ENCODE results near the gene SRR. TPM values are rescaled to one million over a fixed set of nuclear protein-coding genes. Genes with fewer than 3 reads are reported as not detected.

Gene SRR
- total and polyA plus RNA-seq, 10 of the 15 experiments (the other 5 are each of a cell fraction or from before 2014, with no cell fraction given), result 11.7 to 33.9 (median 20.2) TPM

DNA sequence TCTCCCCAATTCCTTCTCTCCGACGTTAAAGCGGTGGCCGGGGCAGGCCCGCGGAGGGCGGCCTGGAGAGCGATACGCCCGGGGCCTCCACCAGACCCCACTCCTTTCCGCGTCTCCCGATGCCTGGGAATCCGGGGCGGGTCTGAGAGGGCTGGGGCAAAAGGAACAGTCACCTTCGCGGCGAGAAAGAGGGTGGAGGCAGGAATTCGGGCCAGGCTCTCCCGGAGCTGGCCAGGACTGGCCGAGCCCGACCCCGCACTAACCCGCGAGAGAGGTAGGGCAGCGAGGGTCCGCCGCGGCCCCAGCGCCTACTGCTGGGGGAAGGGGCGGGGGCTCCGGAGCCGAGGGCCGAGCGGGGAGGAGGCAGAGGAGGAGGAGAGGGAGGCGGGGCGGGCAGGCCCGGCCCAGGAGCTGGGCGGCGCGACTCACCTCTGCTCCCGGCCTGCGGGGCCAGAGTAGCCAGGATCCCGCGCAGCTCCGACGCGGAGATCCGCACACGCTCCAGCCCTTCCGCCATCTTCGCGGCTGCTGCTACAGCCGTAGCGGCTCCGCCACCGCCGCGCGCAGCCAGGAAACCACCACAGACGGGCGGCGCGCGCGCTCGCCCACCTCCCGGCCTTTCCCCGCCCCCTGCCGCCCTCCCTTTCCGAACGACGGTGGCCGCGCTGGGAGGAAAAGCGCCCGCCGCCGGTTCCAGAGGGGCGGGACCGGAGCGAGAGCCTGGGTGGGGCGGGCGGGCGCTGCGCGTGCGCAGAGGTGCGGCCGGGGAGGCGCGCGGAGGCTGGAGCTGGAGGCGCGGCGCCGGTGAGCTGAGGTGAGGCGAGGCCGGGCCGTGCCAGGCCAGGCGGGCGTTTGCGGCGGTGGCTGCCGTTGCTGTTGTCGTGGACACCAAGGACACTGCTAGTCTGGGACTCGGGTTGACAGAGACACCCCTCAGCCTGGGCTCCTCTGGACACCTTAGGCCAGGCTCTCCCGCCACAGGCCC, at the start of gene SRR, which contains the start of gene SMG6 (continued):
- TF ChIP-seq, protein P1, sequence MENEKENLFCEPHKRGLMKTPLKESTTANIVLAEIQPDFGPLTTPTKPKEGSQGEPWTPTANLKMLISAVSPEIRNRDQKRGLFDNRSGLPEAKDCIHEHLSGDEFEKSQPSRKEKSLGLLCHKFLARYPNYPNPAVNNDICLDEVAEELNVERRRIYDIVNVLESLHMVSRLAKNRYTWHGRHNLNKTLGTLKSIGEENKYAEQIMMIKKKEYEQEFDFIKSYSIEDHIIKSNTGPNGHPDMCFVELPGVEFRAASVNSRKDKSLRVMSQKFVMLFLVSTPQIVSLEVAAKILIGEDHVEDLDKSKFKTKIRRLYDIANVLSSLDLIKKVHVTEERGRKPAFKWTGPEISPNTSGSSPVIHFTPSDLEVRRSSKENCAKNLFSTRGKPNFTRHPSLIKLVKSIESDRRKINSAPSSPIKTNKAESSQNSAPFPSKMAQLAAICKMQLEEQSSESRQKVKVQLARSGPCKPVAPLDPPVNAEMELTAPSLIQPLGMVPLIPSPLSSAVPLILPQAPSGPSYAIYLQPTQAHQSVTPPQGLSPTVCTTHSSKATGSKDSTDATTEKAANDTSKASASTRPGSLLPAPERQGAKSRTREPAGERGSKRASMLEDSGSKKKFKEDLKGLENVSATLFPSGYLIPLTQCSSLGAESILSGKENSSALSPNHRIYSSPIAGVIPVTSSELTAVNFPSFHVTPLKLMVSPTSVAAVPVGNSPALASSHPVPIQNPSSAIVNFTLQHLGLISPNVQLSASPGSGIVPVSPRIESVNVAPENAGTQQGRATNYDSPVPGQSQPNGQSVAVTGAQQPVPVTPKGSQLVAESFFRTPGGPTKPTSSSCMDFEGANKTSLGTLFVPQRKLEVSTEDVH (IDR thresholded peaks at IDR 0.05; ENCODE audit: low read depth, partially characterized antibody), result no peak
- TF ChIP-seq RFX5 (IDR thresholded peaks at IDR 0.05; ENCODE audit: low read depth, low read length) (no peak), NFYA (IDR thresholded peaks at IDR 0.05; ENCODE audit: borderline replicate concordance, low read depth, low read length) (no peak), MTA2 (IDR thresholded peaks at IDR 0.05; ENCODE audit: low read depth) (no peak), CHD4 (IDR thresholded peaks at IDR 0.05) (no peak), ZNF207 (IDR thresholded peaks at IDR 0.05; ENCODE audit: borderline replicate concordance) (no peak), CBX3 (IDR thresholded peaks at IDR 0.05; ENCODE audit: borderline replicate concordance, low read depth) (no peak), MTA3 (IDR thresholded peaks at IDR 0.05; ENCODE audit: borderline replicate concordance, low read length) (no peak), HDAC2 (IDR thresholded peaks at IDR 0.05) (no peak)
- TF ChIP-seq, protein P2, sequence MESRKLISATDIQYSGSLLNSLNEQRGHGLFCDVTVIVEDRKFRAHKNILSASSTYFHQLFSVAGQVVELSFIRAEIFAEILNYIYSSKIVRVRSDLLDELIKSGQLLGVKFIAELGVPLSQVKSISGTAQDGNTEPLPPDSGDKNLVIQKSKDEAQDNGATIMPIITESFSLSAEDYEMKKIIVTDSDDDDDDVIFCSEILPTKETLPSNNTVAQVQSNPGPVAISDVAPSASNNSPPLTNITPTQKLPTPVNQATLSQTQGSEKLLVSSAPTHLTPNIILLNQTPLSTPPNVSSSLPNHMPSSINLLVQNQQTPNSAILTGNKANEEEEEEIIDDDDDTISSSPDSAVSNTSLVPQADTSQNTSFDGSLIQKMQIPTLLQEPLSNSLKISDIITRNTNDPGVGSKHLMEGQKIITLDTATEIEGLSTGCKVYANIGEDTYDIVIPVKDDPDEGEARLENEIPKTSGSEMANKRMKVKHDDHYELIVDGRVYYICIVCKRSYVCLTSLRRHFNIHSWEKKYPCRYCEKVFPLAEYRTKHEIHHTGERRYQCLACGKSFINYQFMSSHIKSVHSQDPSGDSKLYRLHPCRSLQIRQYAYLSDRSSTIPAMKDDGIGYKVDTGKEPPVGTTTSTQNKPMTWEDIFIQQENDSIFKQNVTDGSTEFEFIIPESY (IDR thresholded peaks at IDR 0.05), result no peak
- TF ChIP-seq, protein P3, sequence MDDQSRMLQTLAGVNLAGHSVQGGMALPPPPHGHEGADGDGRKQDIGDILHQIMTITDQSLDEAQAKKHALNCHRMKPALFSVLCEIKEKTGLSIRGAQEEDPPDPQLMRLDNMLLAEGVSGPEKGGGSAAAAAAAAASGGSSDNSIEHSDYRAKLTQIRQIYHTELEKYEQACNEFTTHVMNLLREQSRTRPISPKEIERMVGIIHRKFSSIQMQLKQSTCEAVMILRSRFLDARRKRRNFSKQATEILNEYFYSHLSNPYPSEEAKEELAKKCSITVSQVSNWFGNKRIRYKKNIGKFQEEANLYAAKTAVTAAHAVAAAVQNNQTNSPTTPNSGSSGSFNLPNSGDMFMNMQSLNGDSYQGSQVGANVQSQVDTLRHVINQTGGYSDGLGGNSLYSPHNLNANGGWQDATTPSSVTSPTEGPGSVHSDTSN (IDR thresholded peaks at IDR 0.05; ENCODE audit: insufficient replicate concordance, low read depth, low read length), result no peak
- TF ChIP-seq, protein P4, sequence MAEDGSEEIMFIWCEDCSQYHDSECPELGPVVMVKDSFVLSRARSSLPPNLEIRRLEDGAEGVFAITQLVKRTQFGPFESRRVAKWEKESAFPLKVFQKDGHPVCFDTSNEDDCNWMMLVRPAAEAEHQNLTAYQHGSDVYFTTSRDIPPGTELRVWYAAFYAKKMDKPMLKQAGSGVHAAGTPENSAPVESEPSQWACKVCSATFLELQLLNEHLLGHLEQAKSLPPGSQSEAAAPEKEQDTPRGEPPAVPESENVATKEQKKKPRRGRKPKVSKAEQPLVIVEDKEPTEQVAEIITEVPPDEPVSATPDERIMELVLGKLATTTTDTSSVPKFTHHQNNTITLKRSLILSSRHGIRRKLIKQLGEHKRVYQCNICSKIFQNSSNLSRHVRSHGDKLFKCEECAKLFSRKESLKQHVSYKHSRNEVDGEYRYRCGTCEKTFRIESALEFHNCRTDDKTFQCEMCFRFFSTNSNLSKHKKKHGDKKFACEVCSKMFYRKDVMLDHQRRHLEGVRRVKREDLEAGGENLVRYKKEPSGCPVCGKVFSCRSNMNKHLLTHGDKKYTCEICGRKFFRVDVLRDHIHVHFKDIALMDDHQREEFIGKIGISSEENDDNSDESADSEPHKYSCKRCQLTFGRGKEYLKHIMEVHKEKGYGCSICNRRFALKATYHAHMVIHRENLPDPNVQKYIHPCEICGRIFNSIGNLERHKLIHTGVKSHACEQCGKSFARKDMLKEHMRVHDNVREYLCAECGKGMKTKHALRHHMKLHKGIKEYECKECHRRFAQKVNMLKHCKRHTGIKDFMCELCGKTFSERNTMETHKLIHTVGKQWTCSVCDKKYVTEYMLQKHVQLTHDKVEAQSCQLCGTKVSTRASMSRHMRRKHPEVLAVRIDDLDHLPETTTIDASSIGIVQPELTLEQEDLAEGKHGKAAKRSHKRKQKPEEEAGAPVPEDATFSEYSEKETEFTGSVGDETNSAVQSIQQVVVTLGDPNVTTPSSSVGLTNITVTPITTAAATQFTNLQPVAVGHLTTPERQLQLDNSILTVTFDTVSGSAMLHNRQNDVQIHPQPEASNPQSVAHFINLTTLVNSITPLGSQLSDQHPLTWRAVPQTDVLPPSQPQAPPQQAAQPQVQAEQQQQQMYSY (CRISPR knock-in tag; IDR thresholded peaks at IDR 0.05), result no peak
- TF ChIP-seq, protein P5, sequence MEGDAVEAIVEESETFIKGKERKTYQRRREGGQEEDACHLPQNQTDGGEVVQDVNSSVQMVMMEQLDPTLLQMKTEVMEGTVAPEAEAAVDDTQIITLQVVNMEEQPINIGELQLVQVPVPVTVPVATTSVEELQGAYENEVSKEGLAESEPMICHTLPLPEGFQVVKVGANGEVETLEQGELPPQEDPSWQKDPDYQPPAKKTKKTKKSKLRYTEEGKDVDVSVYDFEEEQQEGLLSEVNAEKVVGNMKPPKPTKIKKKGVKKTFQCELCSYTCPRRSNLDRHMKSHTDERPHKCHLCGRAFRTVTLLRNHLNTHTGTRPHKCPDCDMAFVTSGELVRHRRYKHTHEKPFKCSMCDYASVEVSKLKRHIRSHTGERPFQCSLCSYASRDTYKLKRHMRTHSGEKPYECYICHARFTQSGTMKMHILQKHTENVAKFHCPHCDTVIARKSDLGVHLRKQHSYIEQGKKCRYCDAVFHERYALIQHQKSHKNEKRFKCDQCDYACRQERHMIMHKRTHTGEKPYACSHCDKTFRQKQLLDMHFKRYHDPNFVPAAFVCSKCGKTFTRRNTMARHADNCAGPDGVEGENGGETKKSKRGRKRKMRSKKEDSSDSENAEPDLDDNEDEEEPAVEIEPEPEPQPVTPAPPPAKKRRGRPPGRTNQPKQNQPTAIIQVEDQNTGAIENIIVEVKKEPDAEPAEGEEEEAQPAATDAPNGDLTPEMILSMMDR (IDR thresholded peaks at IDR 0.05 in 2 of 3, conservative IDR thresholded peaks at IDR 0.05 in 1 of 3; ENCODE audit: control insufficient read depth in 2 of 3, extremely low read depth in 1 of 3, insufficient read depth in 1 of 3, low read depth in 3 of 3, low read length in 3 of 3), result no peak
- TF ChIP-seq, protein P6, sequence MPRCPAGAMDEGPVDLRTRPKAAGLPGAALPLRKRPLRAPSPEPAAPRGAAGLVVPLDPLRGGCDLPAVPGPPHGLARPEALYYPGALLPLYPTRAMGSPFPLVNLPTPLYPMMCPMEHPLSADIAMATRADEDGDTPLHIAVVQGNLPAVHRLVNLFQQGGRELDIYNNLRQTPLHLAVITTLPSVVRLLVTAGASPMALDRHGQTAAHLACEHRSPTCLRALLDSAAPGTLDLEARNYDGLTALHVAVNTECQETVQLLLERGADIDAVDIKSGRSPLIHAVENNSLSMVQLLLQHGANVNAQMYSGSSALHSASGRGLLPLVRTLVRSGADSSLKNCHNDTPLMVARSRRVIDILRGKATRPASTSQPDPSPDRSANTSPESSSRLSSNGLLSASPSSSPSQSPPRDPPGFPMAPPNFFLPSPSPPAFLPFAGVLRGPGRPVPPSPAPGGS (IDR thresholded peaks at IDR 0.05; ENCODE audit: borderline replicate concordance, insufficient read depth, low read depth, low read length, poor library complexity, severe bottlenecking), result no peak
